KBM-7 (cell line): ENCODE results near the gene HBS1L.

Experiments used
- DNase-seq: peaks from one replicate; pipeline ENCODE4 v3.0.0-alpha.2; 2015
- in situ Hi-C: fragments of 300-500 bp; cut with MboI; formaldehyde crosslinking; loops from 2 replicates; pipeline ENCODE4 v1.14.3; 2020; ENCODE audit warnings: low sequenced_read_pairs, low pct_unique_long_range_greater_than_20kb, mixed read lengths

Gene HBS1L

DNA sequence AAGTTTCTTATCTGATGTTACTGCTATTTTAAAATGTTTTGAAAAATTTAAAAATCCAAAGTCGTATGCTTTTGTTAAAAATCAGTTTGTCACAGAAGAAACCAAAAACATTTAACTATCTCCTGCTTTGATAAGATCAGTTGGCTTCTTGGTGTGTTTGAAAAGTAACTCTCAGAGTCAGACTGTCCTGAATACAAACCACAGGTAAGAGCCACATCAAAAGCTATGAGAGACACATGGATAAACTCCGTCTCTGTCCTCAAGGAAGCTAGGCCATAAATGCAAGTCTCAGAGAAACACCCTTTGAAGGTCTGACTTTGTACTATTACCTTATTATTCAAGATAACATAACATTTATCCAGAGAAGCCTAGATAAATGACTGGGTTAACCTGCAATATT lies 7.7 kb downstream of the HBS1L start:
- in situ Hi-C loops = no loop called here
- DNase-seq = no peak

DNA sequence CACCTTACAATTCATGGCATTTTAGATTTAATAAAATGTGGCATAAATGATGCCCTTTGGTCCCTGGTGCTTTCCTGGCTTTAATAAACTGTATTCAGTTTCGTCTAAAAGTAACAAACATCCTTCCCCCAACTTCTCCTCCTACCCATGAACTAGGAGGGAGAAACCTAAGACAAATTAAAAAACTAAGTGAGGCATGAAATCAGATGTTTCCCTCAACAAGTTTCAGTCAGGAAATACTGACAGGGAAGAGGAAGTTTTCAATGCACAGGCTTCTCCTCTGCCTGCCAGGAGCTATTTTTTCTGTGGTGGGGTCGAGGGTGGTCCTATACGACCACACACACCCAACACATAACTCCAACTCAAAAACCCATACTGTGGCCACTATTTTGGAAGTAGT lies 10.0 kb downstream of the HBS1L start:
- DNase-seq = peak; percentile 70
- in situ Hi-C loops = no loop called here

GRCh38 chr6:135043846-135044245 lies 10.8 kb downstream of the HBS1L start:
- DNase-seq = no peak
- in situ Hi-C loops = no loop called here

- in situ Hi-C loops = no loop called here
- DNase-seq = no peak
These were observed 11.3 kb downstream of the HBS1L start for GRCh38 chr6:135043364-135043763.

DNA sequence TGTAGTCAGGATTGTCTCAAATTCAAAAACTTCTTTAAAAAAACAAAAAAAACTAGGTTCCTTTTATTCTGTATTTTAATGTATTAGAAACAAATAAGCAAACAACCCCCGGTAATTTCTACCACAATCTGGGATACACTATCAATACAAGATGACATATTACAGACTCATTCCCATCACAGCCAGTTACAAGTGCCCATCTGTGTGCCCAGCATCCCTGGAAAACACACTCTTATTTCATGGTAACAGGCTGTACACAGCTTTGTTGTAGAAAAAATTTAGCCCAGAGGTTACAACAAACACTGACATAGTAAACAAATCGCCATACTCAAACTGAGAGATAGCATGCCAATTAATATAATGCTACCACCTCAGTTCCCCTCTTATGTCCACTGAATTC lies 16.3 kb downstream of the HBS1L start:
- in situ Hi-C loops = no loop called here
- no peak for DNase-seq

GRCh38 chr6:135037541-135037940 lies 17.1 kb downstream of the HBS1L start:
- no peak for DNase-seq
- in situ Hi-C loops = no loop called here

DNA sequence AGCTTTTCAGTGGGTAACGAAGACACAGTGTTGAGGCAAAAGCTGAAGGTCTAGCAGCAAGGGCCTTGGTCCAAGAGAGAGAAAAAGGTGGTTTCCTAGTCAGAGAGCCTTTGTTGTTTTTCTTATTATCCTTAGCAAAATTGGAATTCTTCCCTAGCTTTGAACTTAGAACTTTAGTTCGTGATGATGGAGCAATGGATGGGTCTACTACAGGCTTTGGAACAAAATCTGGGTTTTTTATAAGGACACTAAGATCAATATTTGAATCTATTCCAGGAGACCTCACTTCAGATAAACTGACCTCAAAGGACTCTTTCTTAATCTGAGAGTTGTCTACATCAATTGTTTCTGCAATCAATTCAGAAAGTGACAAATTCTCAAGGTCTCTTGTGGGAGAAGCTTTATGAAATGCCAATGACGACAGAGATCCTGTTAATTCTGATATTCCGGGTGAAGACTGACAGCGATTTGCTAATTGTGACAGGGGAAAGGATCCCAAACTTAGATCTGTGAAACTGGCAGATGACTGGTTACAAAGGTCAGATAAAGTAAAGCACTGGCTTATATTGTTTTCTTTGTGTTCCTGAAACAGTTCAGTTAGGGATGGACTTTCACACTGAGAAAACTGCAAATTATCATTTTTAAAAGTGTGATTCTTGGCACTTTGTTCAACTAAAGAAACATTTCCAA lies 17.7 kb downstream of the HBS1L start:
- in situ Hi-C loops = no loop called here

DNA sequence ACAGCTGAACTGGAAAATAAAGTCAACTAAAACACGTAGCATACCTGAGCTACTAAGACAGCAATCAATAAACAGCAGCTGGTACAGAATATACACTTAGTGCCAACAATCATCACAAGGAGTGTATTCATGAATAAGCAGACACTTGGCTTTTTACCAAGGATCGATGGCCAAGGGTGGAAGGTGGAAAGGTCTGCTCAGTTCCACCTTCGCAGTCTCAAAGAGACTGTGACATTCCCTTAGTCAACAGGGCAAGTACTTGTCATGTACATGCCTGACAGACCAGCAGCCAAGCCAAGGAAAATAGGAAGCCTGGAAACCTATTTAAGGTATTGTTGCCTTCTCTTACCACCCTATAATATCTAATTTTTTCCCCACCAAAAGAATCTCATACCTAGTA lies 21.4 kb downstream of the HBS1L start:
- in situ Hi-C loops = no loop called here
- DNase-seq = no peak

More for the DNA sequence above, 17.7 kb downstream of the HBS1L start:
- DNase-seq = no peak

GRCh38 chr6:135030532-135031178 lies 24.0 kb downstream of the HBS1L start:
- in situ Hi-C loops = no loop called here
- DNase-seq = no peak

GRCh38 chr6:135030056-135030473 lies 24.6 kb downstream of the HBS1L start:
- in situ Hi-C loops = no loop called here
- DNase-seq = no peak

DNA sequence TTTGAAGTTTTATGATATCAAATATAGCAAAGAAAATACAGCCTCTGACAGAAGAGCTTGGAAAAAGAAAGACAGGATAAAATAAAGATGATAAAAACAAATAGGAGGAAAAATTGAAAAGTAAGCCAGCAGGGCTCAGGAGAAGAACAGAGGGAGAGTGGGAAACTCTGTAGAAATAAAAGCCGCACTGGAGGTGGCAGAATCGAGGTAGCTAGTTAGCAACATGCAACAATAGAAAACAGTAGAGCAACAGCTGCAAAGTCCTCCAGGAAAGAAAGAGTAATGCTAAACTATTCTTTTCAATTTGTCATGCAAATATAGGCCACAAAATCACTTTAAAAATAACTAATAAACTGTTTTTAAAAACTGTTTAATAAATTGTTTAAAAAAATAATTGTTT lies 28.8 kb downstream of the HBS1L start:
- in situ Hi-C loops = no loop called here
- no peak for DNase-seq

- in situ Hi-C loops = no loop called here
- DNase-seq = no peak
These were observed 29.4 kb downstream of the HBS1L start for GRCh38 chr6:135025175-135025574.

DNA sequence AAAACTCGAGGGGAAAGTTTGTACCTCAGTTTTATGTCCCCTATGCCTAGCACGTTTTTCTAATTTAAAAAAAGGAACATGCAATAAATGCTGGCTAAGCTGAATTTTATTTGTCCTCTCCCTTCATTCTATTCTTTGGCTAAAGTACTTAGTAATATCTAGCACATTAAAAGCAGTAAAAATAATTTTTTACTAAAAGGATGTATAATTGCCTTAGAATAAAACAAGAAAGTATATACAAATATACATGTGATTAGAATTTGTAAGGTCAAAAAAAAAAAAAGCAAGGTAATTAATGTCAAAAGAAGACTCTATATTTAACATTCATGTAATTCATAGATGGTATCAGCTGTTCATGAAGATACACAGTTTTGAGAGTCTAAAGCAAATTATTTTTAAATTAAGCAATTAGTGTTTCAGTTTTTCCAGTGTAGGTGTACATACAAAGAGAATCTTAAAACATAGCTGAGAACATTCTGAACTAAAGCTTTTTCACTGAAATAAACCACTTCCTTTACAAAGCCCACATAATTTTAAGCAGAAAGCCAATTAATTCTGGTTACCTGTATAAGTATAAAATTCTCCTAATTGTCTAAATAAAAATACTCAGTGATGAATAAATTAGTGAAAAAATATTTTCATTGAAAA lies 32.4 kb downstream of the HBS1L start:
- DNase-seq = no peak
- in situ Hi-C loops = no loop called here

DNA sequence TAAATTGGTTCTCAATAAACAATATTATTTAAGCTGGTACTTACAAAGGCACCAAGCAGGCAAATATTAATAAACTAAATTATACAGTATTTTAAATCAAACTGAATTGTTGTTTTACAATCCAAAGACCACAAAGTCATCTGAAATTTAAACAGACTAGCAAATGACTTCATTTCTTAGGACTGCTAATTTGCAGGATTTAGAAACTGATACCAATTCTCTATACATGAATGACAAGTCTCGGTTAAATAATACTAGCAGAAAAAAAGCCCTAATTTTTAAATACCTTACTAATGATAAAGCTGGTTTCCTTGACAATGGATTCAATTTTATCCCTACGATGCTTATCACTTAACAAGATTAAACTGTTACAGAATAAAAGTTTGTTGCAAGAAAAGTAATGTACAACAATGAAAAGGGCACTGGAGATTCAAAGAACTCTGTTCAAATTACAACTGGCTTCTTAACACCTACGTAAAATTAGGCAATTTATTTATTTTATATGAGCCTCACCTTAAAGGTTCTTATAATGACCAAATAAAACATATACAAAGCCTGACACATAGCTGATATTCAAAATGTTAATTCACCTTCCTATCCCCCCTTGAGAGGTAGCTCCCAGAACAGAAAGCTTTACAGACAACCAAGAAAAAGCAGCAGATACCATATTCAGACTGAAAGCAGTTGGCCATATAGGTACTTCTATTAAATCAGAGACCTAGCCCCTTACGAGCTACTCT lies 33.1 kb downstream of the HBS1L start:
- in situ Hi-C loops = no loop called here
- no peak for DNase-seq

DNA sequence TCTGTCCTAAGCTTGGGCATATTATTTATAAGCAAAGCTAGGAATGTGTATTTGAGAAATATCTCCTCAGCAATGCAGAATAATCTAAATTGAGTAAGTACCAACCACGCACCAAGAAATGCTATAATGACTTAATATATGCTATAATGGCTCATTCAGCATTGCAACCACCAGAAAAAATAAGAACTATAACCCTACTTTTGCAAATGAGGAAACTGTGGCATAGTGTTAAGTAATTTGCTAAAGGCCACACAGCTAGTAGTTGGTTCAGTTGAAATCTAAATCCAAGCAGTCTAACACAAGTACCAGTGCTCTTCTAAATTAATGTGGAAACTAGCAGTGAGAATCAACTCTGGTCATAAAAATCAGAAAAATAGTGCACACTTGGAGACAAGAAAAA lies 35.7 kb downstream of the HBS1L start:
- in situ Hi-C loops = no loop called here
- DNase-seq = no peak

GRCh38 chr6:135018052-135018451 lies 36.6 kb downstream of the HBS1L start:
- in situ Hi-C loops = no loop called here
- no peak for DNase-seq

GRCh38 chr6:135014353-135014832 lies 40.2 kb downstream of the HBS1L start:
- in situ Hi-C loops = no loop called here
- DNase-seq = peak; percentile 4

DNA sequence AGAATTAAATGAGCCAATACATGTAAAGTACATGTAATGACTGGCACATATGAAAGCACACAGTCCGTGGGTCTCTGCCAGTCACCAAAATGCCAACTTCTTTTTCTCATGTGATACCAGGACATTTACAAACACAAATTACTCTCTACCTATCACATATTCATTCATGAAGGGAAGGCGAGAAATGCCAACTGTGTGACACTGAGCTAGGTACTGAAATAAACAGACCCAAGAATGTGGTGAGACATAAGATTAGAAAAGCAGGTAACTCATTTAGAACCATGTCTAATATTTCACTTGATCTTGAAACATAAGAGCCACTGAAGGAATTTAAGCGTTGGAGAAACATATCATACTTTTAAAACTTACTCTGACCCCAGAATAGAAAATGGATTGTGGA lies 41.4 kb downstream of the HBS1L start:
- in situ Hi-C loops = no loop called here
- DNase-seq = no peak

DNA sequence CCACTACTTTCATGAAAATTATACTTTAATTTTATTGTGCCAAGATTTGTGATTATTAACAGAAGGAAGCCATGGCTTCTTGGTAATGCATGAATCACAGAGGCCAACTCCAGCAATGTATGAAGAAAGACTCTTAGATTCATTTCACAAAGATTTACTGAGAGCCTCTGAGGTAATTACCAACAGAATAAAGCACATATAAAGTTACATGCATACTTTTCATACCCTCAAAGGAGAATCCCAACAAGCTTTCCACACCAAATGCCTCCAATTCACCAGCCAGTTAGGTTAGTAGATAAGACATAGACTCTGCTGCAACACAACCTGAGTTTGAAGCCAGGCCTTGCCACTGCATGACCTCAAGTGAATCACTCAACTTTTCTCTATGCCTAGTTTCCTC lies 41.9 kb downstream of the HBS1L start:
- DNase-seq = no peak
- in situ Hi-C loops = no loop called here

DNA sequence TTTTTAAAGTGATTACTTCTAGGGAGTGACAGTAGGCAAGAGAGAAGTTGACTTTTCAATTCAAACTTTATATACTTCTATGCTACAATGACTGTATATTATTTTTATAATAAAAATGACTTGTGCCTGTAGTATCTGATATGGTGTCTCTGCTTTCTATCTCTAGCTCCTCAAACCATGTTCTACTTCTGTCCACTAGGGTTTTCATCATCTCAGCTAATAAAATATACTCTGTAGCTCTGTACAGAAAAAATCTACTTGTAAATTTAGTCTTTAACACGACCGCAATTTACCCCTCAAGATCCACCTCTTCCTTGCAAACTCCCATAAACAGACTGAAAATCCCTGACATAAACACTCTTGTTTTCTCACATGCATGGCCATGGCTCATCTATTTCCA lies 42.3 kb downstream of the HBS1L start:
- in situ Hi-C loops = no loop called here

More for the DNA sequence above, 42.3 kb downstream of the HBS1L start:
- no peak for DNase-seq
